GM23338 (cell line): ENCODE data around the gene TMEM154. TPM values are rescaled to one million over a fixed set of nuclear protein-coding genes. Genes with fewer than 3 reads are reported as not detected.

Experiments
- ATAC-seq: fragments of 200-7000 bp; cut with Tn5 transposase; 3 replicates; pipeline ENCODE4 v1.9.1; 2020
- DNase-seq: peaks from one replicate; pipeline ENCODE4 v3.0.0-alpha.2; 2015; ENCODE audit warnings: low spot score
- H2AFZ ChIP-seq: fragments of 200-600 bp; sonication (generic); 2 replicates; pipeline ENCODE4 v1.8.0; 2016; ENCODE audit warnings: antibody characterized with exemption, mild to moderate bottlenecking, moderate library complexity
- H3F3A ChIP-seq: fragments of 200-600 bp; sonication (generic); replicated peaks from 2 replicates; pipeline ENCODE4 v1.8.0; 2017; ENCODE audit warnings: antibody characterized with exemption, mixed run types, low read depth
- H3K27ac ChIP-seq: fragments of 200-600 bp; sonication (generic); 2 replicates; pipeline ENCODE4 v1.6.1; 2016; ENCODE audit warnings: low read depth
- H3K27me3 ChIP-seq: fragments of 200-600 bp; sonication (generic); 2 replicates; pipeline ENCODE4 v1.8.0; 2016; ENCODE audit warnings: mild to moderate bottlenecking, mixed run types, moderate library complexity; ENCODE audit not compliant: insufficient read depth
- H3K36me3 ChIP-seq: fragments of 200-600 bp; sonication (generic); 2 replicates; pipeline ENCODE4 v1.8.0; 2016; ENCODE audit warnings: mild to moderate bottlenecking; ENCODE audit not compliant: insufficient read depth
- H3K4me1 ChIP-seq: fragments of 200-600 bp; sonication (generic); 2 replicates; pipeline ENCODE4 v1.8.0; 2016; ENCODE audit warnings: mild to moderate bottlenecking, moderate library complexity; ENCODE audit not compliant: insufficient read depth
- H3K4me2 ChIP-seq: fragments of 200-600 bp; sonication (generic); 2 replicates; pipeline ENCODE4 v1.7.1; 2017; ENCODE audit warnings: mixed run types
- H3K4me3 ChIP-seq: fragments of 200-600 bp; sonication (generic); 2 replicates; pipeline ENCODE4 v1.6.1; 2016; ENCODE audit warnings: mixed run types
- H3K79me2 ChIP-seq: fragments of 200-600 bp; sonication (generic); replicated peaks from 2 replicates; pipeline ENCODE4 v1.8.0; 2017; ENCODE audit warnings: mild to moderate bottlenecking; ENCODE audit not compliant: insufficient read depth
- H3K9me2 ChIP-seq: fragments of 200-600 bp; sonication (generic); 2 replicates; pipeline ENCODE4 v1.8.0; 2017; ENCODE audit not compliant: insufficient read depth
- H4K20me1 ChIP-seq: fragments of 200-600 bp; sonication (generic); replicated peaks from 2 replicates; pipeline ENCODE4 v1.8.0; 2017; ENCODE audit warnings: mild to moderate bottlenecking; ENCODE audit not compliant: insufficient read depth
- H3K27ac Mint-ChIP-seq: 2 replicates; pipeline ENCODE4 v1.8.0; 2020; ENCODE audit warnings: inconsistent platforms, mild to moderate bottlenecking, moderate library complexity, mixed read lengths
- H3K27me3 Mint-ChIP-seq: 3 replicates; pipeline ENCODE4 v1.8.0; 2022; ENCODE audit warnings: low read depth, mild to moderate bottlenecking, moderate library complexity, mixed read lengths, inconsistent platforms; ENCODE audit not compliant: insufficient read depth, poor library complexity
- H3K36me3 Mint-ChIP-seq: 3 replicates; pipeline ENCODE4 v1.8.0; 2021; ENCODE audit warnings: low read depth, mild to moderate bottlenecking, inconsistent platforms, moderate library complexity, mixed read lengths
- H3K4me1 Mint-ChIP-seq: 3 replicates; pipeline ENCODE4 v1.8.0; 2020; ENCODE audit warnings: mild to moderate bottlenecking, inconsistent platforms, mixed read lengths
- H3K4me3 Mint-ChIP-seq: 3 replicates; pipeline ENCODE4 v1.8.0; 2021; ENCODE audit warnings: moderate library complexity, mild to moderate bottlenecking, inconsistent platforms, mixed read lengths
- H3K9me3 Mint-ChIP-seq: 3 replicates; pipeline ENCODE4 v1.8.0; 2020; ENCODE audit warnings: moderate library complexity, mild to moderate bottlenecking, inconsistent platforms, mixed read lengths
- CREB1 ChIP-seq: fragments of 250-450 bp; sonication (Bioruptor Pico); IDR thresholded peaks from 2 replicates; pipeline ENCODE4 v1.5.0; 2020; ENCODE audit warnings: low read depth, mild to moderate bottlenecking, moderate library complexity
- EZH2phosphoT487 ChIP-seq: fragments of 200-600 bp; sonication (generic); IDR thresholded peaks from one replicate; pipeline ENCODE4 v1.8.1; 2018; ENCODE audit warnings: antibody characterized with exemption; ENCODE audit not compliant: unreplicated experiment
- JUNB ChIP-seq: IDR thresholded peaks from one replicate; pipeline ENCODE4 v1.6.1; 2016; ENCODE audit warnings: antibody characterized with exemption; ENCODE audit not compliant: unreplicated experiment
- NANOG ChIP-seq: IDR thresholded peaks from 2 replicates; pipeline ENCODE4 v1.6.1; 2016; ENCODE audit warnings: antibody characterized with exemption, borderline replicate concordance
- POLR2AphosphoS5 ChIP-seq: IDR thresholded peaks from 2 replicates; pipeline ENCODE4 v1.6.1; 2016; ENCODE audit warnings: antibody characterized with exemption, low read depth
- ZNF331 ChIP-seq: fragments of 250-450 bp; sonication (Bioruptor Pico); IDR thresholded peaks from 2 replicates; pipeline ENCODE4 v1.5.0; 2020; ENCODE audit warnings: low read depth, mild to moderate bottlenecking, moderate library complexity
- polyA plus RNA-seq: library from polyadenylated mRNA; unstranded; fragments of >200 nt; fragmentation: Nextera tagmentation; extraction: Ambion mirVana; gene quantifications from 2 replicates; pipeline ENCODE4 v1.2.1, GENCODE V29; 2016
- total RNA-seq: library from RNA; depleted of rRNA; stranded (reverse); fragments of >200 nt; shearing (Covaris generic); gene quantifications from 2 replicates; pipeline ENCODE4 v1.2.3, GENCODE V29; 2014
- TF ChIP-seq, protein P1 (sequence below): fragments of 250-450 bp; sonication (Bioruptor Pico); IDR thresholded peaks from 2 replicates; pipeline ENCODE4 v1.5.0; 2020; ENCODE audit warnings: mild to moderate bottlenecking, moderate library complexity
- TF ChIP-seq, protein P2 (sequence below): IDR thresholded peaks from one replicate; pipeline ENCODE4 v1.6.1; 2018; ENCODE audit warnings: antibody characterized with exemption; ENCODE audit not compliant: unreplicated experiment
- TF ChIP-seq, protein P3 (sequence below), 2 experiments: fragments of 200-600 bp in 1 of 2; sonication (generic) in 1 of 2; conservative IDR thresholded peaks; 2 replicates each; pipeline versions ENCODE4 v1.5.1 to v1.6.1; 2016 to 2017; ENCODE audit warnings: antibody characterized with exemption in 2 of 2, low read depth in 2 of 2, mild to moderate bottlenecking in 2 of 2, moderate library complexity in 1 of 2

The TMEM154 gene
- total and polyA plus RNA-seq, 2 experiments from 2014 or later: 1.0 to 1.7 TPM

GRCh38 chr4:152579916-152580315 is 99.9 kb downstream of the TMEM154 start (continued):
- TF ChIP-seq, protein P1, sequence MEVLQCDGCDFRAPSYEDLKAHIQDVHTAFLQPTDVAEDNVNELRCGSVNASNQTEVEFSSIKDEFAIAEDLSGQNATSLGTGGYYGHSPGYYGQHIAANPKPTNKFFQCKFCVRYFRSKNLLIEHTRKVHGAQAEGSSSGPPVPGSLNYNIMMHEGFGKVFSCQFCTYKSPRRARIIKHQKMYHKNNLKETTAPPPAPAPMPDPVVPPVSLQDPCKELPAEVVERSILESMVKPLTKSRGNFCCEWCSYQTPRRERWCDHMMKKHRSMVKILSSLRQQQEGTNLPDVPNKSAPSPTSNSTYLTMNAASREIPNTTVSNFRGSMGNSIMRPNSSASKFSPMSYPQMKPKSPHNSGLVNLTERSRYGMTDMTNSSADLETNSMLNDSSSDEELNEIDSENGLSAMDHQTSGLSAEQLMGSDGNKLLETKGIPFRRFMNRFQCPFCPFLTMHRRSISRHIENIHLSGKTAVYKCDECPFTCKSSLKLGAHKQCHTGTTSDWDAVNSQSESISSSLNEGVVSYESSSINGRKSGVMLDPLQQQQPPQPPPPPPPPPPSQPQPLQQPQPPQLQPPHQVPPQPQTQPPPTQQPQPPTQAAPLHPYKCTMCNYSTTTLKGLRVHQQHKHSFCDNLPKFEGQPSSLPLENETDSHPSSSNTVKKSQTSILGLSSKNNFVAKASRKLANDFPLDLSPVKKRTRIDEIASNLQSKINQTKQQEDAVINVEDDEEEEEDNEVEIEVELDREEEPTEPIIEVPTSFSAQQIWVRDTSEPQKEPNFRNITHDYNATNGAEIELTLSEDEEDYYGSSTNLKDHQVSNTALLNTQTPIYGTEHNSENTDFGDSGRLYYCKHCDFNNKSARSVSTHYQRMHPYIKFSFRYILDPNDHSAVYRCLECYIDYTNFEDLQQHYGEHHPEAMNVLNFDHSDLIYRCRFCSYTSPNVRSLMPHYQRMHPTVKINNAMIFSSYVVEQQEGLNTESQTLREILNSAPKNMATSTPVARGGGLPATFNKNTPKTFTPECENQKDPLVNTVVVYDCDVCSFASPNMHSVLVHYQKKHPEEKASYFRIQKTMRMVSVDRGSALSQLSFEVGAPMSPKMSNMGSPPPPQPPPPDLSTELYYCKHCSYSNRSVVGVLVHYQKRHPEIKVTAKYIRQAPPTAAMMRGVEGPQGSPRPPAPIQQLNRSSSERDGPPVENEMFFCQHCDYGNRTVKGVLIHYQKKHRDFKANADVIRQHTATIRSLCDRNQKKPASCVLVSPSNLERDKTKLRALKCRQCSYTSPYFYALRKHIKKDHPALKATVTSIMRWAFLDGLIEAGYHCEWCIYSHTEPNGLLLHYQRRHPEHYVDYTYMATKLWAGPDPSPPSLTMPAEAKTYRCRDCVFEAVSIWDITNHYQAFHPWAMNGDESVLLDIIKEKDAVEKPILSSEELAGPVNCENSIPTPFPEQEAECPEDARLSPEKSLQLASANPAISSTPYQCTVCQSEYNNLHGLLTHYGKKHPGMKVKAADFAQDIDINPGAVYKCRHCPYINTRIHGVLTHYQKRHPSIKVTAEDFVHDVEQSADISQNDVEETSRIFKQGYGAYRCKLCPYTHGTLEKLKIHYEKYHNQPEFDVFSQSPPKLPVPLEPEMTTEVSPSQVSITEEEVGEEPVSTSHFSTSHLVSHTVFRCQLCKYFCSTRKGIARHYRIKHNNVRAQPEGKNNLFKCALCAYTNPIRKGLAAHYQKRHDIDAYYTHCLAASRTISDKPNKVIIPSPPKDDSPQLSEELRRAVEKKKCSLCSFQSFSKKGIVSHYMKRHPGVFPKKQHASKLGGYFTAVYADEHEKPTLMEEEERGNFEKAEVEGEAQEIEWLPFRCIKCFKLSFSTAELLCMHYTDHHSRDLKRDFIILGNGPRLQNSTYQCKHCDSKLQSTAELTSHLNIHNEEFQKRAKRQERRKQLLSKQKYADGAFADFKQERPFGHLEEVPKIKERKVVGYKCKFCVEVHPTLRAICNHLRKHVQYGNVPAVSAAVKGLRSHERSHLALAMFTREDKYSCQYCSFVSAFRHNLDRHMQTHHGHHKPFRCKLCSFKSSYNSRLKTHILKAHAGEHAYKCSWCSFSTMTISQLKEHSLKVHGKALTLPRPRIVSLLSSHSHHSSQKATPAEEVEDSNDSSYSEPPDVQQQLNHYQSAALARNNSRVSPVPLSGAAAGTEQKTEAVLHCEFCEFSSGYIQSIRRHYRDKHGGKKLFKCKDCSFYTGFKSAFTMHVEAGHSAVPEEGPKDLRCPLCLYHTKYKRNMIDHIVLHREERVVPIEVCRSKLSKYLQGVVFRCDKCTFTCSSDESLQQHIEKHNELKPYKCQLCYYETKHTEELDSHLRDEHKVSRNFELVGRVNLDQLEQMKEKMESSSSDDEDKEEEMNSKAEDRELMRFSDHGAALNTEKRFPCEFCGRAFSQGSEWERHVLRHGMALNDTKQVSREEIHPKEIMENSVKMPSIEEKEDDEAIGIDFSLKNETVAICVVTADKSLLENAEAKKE: no peak
- TF ChIP-seq, protein P2, sequence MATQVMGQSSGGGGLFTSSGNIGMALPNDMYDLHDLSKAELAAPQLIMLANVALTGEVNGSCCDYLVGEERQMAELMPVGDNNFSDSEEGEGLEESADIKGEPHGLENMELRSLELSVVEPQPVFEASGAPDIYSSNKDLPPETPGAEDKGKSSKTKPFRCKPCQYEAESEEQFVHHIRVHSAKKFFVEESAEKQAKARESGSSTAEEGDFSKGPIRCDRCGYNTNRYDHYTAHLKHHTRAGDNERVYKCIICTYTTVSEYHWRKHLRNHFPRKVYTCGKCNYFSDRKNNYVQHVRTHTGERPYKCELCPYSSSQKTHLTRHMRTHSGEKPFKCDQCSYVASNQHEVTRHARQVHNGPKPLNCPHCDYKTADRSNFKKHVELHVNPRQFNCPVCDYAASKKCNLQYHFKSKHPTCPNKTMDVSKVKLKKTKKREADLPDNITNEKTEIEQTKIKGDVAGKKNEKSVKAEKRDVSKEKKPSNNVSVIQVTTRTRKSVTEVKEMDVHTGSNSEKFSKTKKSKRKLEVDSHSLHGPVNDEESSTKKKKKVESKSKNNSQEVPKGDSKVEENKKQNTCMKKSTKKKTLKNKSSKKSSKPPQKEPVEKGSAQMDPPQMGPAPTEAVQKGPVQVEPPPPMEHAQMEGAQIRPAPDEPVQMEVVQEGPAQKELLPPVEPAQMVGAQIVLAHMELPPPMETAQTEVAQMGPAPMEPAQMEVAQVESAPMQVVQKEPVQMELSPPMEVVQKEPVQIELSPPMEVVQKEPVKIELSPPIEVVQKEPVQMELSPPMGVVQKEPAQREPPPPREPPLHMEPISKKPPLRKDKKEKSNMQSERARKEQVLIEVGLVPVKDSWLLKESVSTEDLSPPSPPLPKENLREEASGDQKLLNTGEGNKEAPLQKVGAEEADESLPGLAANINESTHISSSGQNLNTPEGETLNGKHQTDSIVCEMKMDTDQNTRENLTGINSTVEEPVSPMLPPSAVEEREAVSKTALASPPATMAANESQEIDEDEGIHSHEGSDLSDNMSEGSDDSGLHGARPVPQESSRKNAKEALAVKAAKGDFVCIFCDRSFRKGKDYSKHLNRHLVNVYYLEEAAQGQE: no peak

GRCh38 chr4:152579107-152579764 is 100.6 kb downstream of the TMEM154 start:
- DNase-seq: no peak
- Histone ChIP-seq H3K9me2 (no peaks in the 10 kb centered on the region), H3K27me3 (no peaks in the 10 kb centered on the region), H3K4me3 (no peak overlapping the region), H3K36me3 (no peaks in the 10 kb centered on the region), H2AFZ (no peak overlapping the region), H3F3A (no peaks in the 10 kb centered on the region), H3K4me2 (no peak overlapping the region), H3K27ac (no peak overlapping the region), H3K4me1 (peaks cover 4% of the 10 kb centered on the region; the same call in 1 of the 2 replicates), H3K79me2 (no peaks in the 10 kb centered on the region), H4K20me1 (no peaks in the 10 kb centered on the region)
- Mint-ChIP-seq H3K9me3 (no peaks in the 10 kb centered on the region), H3K36me3 (no peaks in the 10 kb centered on the region), H3K4me1 (peaks cover 10% of the 10 kb centered on the region), H3K27ac (no peak overlapping the region), H3K27me3 (peaks cover 2% of the 10 kb centered on the region), H3K4me3 (no peak overlapping the region)
- no peak; the same call in 2 of the 3 replicates for ATAC-seq
- TF ChIP-seq POLR2AphosphoS5: no peak
- TF ChIP-seq EZH2phosphoT487: no peak
- TF ChIP-seq, protein P2: no peak
- TF ChIP-seq, protein P3, sequence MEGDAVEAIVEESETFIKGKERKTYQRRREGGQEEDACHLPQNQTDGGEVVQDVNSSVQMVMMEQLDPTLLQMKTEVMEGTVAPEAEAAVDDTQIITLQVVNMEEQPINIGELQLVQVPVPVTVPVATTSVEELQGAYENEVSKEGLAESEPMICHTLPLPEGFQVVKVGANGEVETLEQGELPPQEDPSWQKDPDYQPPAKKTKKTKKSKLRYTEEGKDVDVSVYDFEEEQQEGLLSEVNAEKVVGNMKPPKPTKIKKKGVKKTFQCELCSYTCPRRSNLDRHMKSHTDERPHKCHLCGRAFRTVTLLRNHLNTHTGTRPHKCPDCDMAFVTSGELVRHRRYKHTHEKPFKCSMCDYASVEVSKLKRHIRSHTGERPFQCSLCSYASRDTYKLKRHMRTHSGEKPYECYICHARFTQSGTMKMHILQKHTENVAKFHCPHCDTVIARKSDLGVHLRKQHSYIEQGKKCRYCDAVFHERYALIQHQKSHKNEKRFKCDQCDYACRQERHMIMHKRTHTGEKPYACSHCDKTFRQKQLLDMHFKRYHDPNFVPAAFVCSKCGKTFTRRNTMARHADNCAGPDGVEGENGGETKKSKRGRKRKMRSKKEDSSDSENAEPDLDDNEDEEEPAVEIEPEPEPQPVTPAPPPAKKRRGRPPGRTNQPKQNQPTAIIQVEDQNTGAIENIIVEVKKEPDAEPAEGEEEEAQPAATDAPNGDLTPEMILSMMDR (conservative IDR thresholded peaks at IDR 0.05; ENCODE audit: low read depth in 2 of 2): no peak
- no peak for TF ChIP-seq NANOG
- TF ChIP-seq CREB1: no peak
- TF ChIP-seq ZNF331 (CRISPR knock-in tag): no peak
- no peak for TF ChIP-seq JUNB
